ENCODE measurements around the gene RHOBTB3.
"Not testable (repeated sequence)": the region's sequence is repeated elsewhere in the genome, so short reads cannot be mapped to it uniquely, and the experiment has no call there.

RHOBTB3 gene

GRCh38 chr5:95804736-95805539, 73.8 kb downstream of the RHOBTB3 start:
- no peak for DNase-seq

GRCh38 chr5:95806687-95807086, 75.6 kb downstream of the RHOBTB3 start:
- DNase-seq, result no peak

GRCh38 chr5:95808013-95808685, 77.0 kb downstream of the RHOBTB3 start:
- DNase-seq, result no peak

DNA sequence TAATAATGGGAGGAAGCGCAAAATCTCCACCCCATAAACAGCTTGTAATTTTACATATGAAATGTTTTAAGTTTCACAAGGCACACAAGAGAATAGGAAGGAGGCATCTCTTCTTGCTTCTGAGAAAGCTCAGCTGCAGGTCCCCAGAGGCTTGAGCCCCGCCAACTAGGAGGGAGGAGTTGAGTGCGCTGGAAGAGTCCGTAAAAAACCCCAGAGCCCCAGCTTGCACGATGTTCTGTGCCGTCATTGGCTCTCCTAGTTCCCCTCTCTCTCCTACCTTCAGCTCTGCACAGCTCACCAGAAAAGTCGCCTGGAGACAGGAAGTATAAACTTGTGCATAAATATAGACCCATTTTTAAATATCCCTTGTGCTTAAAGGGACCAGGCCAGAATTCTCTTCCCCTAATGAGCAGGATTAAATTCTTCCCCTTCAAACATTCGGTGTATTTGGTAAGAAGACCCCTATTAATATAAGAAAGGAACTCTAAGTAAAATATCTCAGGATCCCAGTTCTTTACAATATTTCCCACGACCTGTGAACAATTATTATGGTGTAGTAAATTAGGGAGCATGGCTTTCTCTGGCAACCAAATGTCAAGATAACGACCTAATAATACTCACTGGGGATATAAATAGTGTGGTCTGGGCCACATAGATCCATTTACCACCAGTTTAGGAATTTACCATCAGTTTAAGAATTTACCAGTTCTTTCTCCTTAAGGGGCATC, 77.7 kb downstream of the RHOBTB3 start:
- no peak for DNase-seq

GRCh38 chr5:95809414-95809960, 78.4 kb downstream of the RHOBTB3 start:
- no peak for DNase-seq

DNA sequence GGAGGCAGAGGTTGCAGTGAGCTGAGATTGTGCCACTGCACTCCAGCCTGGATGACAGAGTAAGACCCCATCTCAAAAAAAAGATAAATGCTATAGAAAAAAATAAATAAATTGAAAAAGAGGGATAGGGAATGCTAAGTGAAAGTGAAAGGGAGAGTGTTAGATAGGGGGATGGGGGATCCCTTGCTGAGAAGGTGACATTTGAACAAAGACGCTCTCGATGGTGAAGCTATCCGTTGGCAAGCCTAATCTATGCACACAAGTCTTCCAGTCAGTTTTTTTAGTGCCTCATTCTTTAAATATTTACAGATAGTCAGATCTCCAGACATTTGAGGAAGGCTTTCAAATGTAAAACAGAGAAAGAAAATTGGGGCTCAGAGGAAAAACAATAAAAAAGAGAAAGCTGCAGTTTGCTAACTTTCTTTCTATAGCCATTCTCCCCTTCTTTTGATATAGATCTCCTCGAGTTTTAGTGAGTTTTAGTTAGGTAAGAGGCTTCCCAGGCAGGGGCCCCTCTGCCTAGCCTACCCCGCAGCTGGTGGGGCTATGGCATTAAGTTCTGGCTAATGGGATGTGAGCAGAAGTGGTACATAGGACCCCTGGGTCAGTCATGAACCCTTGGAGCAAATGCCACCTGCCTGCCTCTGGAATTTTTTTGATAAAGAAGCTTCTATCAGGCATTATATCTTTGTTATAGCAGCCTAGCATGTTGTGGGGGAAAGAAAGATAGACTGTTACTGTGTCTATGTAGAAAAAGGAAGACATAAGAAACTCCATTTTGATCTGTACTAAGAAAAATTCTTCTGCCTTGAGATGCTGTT, 79.4 kb downstream of the RHOBTB3 start:
- DNase-seq, result no peak

GRCh38 chr5:95811126-95811423, 79.9 kb downstream of the RHOBTB3 start:
- not testable (repeated sequence) for DNase-seq

GRCh38 chr5:95811461-95812073, 80.4 kb downstream of the RHOBTB3 start:
- not testable (repeated sequence) for DNase-seq

DNA sequence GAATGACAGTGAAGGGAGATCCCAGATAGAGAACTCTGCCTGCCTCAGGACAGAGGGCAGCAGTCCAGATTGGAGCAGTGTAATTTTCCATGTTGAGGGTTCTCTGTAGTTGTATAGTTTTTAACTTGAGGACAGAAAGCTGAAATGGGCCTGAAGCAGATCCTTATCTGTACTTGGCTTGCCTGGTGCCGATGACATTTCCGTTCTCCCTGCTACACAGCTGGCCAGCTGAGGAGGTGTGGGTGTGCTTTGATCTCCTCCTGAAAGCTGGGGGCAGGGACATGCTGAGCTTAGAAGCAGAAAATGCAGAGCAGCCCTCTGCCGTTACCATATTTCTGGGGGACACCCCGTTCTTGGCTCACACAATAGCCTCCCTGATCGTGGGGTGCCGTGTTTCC, 80.9 kb downstream of the RHOBTB3 start:
- DNase-seq, result no peak

DNA sequence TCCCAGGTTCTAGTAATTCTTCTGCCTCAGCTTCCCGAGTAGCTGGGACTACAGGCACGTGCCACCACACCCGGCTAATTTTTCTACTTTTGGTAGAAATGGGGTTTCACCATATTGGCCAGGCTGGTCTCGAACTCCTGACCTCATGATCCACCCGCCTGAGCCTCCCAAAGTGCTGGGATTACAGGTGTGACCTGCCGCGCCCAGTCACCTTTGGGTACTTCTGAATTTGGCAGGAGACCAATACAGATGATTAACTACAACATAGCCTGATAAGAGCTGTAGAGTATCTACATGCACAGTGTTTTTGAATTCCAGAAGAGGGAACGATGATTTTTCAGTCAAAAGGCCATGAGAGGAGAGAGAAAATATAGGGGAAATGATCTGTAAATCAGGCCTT, 81.9 kb downstream of the RHOBTB3 start:
- DNase-seq, result not testable (repeated sequence)

DNA sequence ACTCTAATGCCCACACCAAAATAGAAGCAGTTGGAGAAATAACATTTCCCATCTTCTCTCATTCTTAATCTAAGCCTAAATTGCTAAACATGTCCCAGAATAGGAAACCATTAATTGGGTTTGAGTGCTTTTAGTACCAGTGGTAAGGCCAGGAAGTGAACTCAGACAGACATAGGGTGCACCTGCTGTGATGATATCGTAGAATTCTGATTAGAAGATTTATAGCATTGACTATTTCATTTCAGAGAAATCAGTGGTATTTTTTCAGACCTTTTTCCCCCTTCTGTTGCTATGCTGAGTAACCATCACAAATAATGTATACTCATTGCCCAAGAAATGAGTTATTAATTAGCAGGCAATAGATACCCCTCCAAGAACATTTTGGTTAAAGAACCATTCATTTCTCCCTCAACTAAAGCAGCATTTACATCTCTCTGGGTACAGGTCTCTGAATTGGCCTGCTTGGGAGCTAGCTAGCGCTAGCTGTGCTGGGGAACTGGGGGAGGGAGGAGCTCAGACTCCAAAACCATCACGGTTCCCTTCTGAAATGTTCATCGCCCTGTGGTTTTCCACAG, 84.1 kb downstream of the RHOBTB3 start:
- no peak for DNase-seq

DNA sequence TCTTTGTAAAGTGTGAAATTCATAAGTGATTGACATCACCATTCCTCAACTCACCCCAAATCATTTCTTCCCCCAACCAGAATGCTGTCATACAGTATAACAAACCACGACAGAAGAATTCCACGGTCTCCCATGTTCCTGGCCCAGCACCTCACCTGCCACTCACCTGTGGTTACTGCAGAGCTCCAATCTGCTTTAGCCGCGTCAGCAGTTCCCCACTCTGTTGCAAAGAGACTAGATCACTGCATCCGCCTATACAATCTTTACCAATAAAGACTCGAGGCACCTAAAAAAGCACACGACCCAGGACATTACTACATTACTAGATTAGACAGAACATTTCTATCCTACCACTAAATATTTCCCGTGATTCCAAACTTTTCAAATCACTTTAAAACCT, 85.2 kb downstream of the RHOBTB3 start:
- no peak for DNase-seq

- no peak for DNase-seq
Observed at GRCh38 chr5:95816776-95817175, 85.6 kb downstream of the RHOBTB3 start.

GRCh38 chr5:95817430-95817829, 86.3 kb downstream of the RHOBTB3 start:
- DNase-seq, result no peak

GRCh38 chr5:95818181-95819147, 87.3 kb downstream of the RHOBTB3 start:
- DNase-seq, result no peak

GRCh38 chr5:95821110-95822021, 90.2 kb downstream of the RHOBTB3 start:
- no peak for DNase-seq

DNA sequence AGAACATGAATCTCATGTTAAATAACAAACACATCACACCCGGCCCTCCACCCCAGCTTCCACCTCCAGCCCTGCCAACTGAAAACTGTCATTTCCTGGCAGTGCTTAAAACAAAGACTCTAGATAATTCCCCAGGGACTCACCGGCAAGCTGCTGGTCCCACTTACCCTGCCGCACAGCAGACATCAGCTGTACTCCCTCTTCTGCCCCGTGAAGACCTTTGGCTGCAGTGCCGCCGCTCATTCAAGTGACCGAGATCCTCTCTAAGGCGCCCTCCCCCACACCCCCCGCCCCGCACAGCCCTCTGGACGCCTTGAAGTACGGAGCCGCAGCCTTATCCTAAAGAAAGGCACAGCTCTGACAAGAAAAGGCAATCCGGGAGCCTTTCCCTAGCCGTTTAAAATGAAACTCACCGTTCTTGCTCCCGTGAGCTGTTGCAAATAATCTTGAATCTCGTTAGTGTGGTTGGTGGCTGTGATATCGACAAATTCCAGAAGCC, 91.0 kb downstream of the RHOBTB3 start:
- DNase-seq, result peak; percentile 46

GRCh38 chr5:95822542-95823181, 91.5 kb downstream of the RHOBTB3 start, which contains the start of gene GLRX:
Gene GLRX (minus strand): TSS chr5:95822726. CDS start chr5:95822662, 64 bp downstream.
- peak; percentile 59 for DNase-seq

All from NCI-H526 treated with DMSO at 0.1 percent for 48 hours (cell line).